Activated CD4-positive, alpha-beta T cell treated with anti-CD3 and anti-CD28 coated beads, Interleukin-2, amount 50 U/mL, for 4 hours (primary cell): ENCODE results near the gene RAD21L1.
"Not testable (repeated sequence)": the region's sequence is repeated elsewhere in the genome, so short reads cannot be mapped to it uniquely, and the experiment has no call there.

Source experiments
- DNase-seq, 2 experiments: peaks; one replicate each; pipeline ENCODE4 v3.0.0-alpha.2; 2020

RAD21L1 gene

DNA sequence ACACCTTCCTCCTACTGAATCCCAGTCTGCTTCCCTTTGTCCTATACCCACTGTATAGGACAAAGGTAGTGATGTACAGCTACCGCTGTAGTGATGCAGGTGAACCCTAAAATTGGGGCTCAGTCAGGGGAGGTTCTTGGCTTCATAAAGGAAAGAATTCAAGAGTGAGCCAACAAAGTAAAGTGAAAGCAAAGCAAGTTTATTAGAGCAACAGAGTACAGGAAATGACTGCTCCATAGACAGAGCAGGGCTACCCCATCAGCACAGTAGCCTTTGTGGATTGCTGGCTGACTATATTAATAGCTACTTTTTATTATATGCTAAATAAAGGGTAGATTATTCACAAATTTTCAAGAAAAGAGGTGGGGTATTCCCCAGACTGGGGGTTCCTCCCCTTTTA, 25.9 kb upstream of the RAD21L1 start:
- no peak for DNase-seq

DNA sequence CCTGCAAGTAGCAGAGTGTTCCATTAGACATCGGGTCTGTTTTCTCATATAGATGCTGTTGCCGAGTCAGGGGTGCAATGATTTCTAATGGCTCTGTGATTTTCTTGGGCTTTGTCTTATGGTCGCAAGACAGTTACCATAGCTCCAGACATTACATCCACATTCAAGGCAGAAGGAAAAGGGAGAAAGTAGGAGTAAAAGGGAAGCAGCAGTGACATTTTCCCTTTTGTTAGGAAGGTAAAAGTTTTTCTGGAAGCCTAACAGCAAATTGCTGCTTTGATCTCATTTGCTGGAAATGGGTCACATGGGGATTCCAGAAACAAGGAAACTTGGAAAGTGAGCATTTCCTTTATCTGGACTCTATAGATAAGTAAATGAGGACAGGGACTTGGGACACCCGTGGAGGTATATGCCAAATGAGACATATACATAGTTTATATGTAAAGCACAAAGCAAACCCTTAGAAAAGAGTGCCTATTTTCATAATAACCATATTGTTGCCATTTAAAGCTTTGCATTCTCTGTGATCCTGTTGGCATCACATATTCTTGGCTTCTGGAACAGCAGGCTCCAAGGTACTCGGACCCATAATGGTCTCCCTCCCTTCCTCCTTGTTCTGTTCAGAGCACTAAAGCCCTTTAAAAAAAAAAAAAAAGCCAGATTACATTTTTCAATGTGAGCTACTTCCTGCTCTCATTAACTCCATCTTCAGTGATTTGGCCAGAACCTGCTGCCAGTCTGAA, 22.9 kb upstream of the RAD21L1 start, which contains the start of gene C20orf202:
Gene C20orf202, plus strand, starts transcription at position 693 of the 743 bp plus-strand sequence. CDS start 132 bp downstream, outside the sequence.
- DNase-seq: no peak

DNA sequence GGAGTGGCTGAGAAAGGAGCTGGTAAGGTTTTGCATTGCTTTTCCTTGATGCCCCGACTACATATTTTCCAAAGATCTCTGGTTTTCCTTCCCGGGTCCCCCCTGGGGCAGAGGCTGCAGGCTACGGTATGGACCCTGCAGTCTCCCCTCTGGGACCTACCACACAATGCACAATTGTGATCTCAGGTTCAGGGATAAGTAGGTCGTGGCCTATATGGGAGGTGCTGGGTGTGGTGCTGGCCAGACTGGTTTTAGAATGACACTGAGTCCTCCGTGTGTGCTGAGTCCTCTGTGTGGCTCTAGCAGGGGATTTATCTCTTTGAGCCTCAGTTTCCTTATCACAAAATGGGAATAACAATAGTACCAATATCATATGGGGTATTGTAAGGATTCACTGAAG, 22.2 kb upstream of the RAD21L1 start:
- DNase-seq: no peak

DNA sequence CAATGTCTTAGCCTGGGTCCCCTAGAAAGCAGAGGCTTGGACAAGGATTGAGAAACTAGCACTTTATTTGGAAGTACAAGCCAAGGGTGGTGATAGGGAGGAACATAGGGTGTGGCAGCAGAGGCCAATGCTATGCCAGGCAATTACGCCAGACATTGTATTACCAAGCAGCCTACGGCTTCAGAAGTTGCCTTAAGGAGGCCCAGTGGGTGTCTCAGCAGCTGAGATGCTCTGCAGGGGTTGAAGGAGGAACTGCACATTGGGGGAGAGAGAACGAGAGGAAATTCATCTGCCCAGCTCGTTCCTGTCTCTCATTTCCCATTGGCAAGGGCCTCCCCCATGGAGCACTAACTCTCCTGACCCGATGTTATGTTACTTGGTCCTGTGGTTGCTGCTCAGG, 21.7 kb upstream of the RAD21L1 start:
- DNase-seq: no peak

DNA sequence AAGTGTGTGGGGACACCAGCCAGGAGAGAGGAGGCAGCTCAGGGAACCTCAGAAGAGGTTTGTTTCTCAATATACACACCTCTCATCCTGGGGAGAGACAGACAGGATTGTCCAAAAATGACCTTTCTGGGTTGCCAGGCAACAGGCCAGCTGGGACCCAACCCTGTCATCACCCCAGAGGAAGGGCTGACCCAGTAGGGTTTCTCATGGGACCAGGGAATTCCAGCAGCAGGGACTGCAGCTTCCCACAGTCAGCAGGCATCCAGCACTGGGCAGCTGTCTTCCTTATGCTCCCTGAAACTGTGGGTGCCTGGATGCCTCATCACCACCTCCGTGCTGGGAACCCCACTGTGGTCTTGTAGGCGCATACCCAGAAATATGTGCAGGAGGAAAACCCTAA, 21.3 kb upstream of the RAD21L1 start:
- DNase-seq: no peak

DNA sequence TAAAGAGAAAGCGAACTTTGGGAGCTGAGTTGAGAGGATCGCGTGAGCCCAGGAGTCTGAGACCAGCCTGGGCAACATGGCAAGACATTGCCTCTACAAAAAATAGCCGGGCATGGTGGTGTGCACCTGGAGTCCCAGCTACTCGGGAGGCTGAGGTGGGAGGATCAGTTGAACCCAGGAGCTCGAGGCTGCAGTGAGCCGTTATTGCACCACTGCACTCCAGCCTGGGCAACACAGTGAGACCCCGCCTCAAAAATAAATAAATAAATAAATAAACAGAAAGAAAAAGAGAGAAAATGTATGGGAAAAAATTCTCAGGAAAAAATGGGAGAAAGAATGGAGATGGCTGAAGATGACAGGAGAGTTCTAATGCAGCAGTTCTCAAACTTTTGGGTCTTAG, 20.0 kb upstream of the RAD21L1 start:
- DNase-seq: no peak

DNA sequence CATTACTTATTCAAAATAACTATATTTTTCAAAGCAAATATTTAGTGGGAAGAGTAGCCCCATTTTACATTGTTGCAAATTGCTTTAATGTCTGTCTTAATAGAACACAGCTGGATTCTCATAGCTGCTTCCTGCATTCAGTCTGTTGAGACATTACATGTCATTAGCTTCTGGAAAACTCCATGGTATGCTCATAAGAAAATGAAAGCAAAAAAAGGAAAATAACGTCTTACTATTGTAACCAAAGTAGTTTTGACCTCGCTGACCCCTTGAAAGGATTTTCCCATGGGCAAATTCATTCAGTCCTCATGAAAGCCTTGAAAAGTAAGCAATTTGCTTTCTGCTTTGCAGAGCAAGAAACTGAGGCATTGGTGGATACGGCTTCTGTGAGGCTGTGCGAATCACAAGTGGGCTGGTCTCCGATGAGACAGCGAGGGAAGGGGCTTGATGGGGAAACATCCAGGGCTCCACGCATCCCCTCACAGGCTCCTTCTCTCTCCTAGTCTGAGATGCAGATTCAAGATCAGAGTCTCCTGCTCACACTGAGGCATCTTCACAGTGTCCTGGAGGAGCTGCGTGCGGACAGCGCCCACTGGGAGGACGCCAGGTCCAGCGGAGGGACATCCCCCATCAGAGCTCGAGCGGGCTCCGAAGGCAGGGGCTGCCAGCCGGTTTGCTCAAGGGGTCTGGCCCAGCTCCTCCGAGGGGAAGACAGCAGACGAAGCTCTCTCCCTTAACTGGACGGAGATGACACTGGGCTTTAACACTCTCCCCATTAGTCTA, 19.3 kb upstream of the RAD21L1 start:
- DNase-seq: no peak

DNA sequence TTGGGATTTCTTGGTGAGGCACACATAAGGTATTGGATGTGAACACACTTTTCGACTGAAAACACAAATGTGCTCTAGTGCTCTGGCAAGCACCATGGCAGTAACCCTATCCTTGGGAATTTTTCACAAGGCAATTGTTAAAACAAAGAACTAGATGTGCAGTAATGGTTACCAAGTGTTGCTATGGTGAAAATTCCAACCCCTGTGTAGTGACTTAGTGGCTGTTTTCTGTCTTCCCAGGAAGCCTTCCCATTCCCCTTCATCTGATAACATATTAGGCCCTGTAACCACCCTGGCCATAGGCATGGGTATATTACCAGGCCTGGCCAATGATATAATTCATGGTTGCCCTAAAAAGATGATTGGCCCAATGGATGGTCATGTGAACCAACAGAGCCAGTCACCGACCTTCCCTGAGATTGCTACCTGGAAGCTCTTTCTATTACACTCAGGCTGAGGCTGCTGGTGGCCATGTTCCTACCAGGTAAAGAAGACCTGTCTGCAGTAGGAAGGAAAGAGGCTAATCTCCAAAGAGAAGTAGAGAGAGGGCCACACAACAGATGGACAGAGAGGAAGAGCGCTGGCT, 18.5 kb upstream of the RAD21L1 start:
- no peak for DNase-seq

DNA sequence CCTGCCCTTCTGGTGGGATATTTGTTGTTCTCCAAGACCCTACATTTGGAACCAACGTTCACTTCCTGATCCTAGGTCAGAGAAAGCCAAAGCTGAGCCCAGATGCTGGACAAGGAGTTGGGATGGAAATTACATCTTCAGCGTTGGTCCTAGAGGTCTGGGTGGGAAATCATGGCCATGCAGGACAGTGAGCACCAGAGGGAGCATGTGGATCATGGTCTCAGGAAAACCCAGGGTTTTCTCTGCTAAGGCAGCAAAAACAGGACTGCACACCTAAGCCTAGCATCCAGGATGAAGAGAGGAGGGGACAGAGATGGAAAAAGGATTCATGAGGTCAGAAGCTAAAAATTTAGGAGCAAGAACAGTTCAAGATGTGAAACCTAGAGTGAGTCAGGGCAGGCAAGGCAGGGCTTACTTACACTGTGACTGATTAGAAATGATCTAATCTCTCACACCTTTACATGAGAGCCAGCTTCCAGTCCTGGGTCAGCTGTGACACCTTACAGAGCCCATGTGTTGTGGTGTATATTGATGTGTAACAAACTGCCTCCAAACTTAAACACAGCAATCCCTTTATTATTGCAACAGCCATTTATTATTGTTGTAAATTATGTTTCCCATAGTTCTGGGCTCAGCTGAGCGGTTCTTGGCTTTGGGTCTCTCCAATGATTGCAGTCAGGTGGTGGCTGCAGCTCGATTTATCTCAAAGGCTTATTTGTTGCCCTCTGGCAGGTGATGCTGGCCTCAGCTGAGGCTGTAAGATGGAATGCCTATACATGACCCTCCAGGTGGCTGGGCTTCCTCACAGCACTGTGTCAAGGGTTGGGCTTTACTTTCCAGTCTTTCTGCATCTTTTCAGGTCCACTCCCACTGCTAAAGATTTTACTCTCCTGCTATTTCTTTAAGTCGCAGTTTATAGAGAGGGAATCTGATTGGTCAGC, 16.1 kb upstream of the RAD21L1 start:
- no peak for DNase-seq

DNA sequence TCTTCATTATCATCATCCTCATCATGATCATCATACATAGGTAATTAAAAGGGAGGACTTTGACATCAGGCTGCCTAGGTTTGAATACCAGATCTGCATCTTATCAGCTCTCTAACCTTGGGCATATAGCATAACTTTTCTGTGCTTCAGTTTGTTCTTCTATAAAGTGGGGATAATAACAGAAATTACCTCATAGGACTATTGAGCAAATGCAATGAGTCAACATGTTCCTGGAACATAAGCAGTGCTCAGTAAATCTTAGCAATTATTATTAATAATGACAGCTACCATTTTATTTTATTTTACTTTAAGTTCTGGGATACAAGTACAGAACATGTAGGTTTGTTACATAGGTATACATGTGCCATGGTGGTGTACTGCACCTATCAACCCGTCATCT, 15.3 kb upstream of the RAD21L1 start:
- DNase-seq: no peak

DNA sequence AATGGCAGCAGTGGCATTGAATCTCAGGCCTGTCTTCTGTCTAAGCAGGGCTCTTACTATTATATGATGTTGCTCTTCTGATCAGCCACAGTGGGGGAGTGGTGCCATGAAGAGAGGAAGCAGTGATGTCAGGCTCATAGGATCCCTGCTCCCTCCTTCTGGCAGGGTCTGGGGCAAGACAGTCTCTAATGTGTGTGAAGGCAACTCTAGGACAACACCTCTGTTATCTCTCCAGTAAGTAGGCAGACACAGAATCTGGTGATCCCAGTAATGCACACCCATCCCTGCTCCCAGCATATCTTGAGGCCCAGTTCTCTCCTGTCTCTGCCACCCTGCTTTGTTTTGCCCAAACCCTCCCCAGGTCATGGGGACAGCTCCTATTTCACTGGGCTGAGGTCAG, 13.8 kb upstream of the RAD21L1 start:
- DNase-seq: no peak

DNA sequence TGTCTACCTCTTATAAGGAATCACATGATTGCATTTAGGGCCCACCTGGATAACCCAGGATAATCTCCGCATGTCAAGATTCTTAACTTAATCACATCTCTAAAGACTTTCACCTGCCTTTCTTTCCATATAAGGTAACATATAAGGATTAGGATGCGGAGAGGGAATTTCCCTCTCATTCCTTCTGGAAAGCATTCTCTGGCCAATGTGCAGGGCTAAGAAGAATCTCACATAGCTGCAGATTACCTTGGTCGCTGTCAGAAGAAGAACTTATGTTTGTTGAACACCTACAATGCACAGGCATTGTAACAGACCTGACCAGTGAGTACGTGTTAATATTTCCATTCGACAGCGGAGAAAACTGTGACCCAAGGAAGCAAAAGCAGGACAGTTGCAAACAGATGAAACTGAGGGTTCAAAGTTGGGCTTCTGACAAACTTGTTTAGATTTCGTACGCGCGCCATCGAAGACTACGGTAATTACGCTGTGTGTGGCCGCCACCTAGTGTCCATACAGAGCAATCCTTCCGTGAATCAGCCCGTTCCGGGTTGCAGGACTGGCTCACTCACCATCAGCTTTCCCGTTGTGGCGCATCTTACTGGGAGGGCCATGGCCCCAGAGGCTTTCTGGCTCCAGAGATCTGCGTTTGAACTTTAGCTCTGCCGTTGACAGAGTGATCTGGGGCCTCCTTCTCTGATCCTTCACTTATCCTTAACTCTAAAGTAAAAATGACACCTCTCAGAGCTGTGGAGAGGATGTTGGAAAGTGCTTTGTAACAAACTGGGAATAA, 13.0 kb upstream of the RAD21L1 start:
- peak; percentile 59 to 63 for DNase-seq

DNA sequence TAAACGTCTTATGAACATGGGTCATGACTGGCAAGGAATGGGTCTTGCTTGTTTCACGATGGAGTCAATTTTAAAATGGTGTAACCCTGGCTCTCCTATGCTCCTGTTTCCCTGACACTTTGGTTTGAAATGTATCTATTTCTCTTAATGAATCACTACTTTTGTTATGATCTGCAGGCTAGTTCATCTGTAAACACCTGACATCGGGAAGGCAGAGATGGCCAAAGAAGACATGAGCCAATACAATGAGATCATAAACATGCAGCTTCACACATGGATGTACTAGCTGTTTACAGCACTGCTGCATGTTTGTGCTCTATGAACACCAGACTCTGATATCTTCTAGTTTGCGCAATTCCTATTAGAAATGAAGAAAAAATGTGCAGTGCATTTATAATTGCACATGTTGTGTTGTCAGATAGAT, 11.0 kb upstream of the RAD21L1 start:
- DNase-seq: no peak

DNA sequence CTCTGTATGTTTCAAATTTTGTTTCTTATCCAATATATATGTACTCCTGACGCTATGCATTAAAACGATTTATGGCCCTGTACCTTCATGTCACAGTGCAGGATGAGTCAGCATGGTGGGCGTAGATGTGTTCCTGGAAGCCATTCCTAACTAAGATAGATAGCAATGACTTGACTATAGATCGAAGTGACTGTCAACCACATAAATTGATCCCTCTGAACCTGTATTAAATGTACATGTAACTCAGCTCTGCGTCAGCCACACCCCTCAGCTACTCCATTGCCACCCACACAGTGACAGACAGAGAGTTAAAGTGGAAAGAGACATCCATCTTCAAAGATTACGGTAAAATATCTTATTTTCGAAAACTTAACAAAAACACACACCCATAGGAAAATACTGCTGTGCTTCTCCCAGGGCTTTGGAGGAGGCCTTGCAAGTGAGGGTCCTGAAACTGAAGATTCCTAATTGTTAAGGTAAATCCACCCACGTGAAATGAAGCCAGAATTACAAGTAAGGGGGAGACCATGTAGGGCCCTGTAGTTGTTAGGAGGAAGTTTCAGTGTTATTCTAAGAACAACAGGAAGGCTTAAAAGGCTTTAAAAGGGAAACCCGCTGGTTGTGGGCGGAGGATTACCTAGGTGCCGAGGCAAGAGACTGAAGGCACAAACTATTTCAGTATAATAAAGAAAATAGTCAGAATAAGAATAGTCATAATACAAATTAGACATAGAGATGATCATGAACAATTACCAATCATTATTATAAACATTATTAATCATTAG, 10.3 kb upstream of the RAD21L1 start:
- peak; percentile 42 to 50 for DNase-seq

DNA sequence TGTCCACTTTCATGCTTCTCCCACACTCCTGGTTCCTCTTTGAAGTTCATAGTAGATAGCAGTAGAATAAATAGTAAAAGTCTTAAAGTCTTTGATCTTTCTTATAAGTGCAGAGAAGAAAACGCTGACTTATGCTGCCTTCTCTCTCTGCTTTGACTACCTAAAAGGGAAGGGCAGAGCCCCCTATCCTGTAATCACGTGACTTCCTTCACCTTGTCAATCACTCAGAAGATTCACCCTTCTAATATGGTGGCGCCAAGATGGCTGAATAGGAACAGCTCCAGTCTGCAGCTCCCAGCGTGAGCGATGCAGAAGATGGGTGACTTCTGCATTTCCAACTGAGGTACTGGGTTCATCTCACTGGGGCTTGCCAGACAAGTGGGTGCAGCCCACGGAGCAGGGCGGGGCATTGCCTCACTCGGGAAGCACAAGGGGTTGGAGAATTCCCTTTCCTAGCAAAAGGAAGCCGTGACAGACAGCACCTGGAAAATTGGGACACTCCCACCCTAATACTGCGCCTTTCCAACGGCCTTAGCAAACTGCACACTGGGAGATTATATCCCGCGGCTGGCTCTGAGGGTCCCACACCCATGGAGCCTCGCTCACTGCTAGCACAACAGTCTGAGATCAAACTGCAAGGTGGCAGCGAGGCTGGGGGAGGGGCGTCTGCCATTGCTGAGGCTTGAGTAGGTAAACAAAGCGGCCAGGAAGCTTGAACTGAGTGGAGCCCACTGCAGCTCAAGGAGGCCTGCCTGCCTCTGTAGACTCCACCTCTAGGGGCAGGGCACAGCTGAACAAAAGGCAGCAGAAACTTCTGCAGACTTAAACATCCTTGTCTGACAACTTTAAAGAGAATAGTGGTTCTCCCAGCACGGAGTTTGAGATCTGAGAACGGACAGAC, 9.1 kb upstream of the RAD21L1 start:
- DNase-seq: not testable (repeated sequence)

DNA sequence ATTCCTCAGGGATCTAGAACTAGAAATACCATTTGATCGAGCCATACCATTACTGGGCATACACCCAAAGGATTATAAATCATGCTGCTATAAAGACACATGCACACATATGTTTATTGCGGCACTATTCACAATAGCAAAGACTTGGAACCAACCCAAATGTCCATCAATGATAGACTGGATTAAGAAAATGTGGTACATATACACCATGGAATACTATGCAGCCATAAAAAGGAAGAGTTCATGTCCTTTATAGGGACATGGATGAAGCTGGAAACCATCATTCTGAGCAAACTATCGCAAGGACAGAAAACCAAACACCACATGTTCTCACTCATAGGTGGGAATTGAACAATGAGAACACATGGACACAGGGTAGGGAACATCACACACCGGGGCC, 3.1 kb upstream of the RAD21L1 start:
- not testable (repeated sequence) for DNase-seq

DNA sequence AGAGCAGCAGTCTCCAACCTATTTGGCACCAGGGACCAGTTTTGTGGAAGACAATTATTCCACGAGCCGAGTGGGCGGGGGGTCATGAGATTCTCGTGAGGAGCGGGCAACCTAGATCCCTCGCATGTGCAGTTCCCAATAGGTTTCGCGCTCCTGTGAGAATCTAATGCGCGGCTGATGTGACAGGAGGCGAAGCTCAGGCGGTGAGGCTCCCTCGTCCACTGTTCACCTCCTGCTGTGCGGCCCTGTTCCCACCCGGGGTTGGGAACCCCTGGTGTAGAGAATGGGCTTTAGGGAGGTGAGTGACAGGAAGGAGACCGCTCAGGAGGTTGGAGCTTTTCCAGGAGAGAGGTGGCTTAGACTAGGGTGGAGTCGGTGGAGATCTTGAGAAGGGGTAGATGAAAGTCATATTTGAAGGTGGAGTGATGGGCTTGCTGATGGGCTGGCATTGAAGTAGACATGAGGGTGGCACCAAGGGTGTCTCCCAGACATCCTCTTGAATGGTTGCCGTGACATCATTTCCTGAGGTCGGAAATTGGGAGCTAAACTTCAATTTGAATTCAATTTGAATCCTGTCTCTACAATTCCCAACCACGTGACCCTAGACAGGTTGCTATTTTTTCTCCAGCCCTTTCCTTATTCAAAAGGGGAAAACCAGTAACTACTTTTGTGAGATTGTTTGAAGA, 1.5 kb upstream of the RAD21L1 start:
- no peak for DNase-seq

DNA sequence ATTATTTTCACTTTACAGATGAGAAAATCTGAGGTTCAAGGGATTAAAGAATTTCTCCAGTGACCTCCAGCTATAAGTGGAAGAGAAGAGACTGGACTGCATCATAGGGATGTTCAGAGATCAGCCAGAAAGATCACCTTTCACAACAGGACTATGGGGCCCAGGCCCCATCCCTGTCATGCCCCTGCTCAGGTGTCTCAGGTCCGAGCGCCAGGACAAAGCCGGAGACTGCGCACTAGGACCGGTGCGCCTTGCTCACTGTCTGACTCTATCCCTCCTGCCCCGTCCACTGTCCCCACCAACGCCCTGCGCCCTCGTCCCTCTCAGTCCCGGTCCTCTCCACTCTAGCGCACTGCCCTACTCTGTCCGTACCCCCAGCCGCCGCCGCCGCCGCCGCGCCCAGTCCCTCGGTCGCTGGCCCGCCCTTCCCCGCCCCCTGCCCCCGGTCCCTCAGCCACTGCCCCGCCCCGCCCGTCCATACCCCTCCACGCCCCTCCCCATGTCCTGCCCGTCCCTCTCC, 521 bp upstream of the RAD21L1 start:
- DNase-seq: no peak

DNA sequence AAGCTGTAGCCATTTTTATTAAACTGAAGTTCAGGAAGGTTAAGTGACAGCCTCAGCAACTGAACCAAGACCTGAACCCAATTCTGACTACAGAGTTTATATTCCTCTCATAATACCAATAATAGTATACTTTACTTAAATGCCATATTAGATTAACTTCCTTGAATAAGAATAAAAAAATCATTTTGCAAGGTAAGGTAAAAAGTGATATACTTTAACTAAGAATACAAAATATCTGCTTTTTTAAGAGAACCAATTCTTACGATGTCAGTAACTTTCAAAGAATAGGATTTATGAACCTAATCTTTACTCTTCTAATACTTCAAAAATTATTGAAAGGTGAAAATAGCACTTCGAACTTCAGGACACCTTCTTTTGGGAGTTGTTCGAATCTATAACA, 3.7 kb downstream of the RAD21L1 start:
- DNase-seq: no peak
